ENCODE measurements around the gene ZFAND3.
"Not testable (repeated sequence)": the region's sequence is repeated elsewhere in the genome, so short reads cannot be mapped to it uniquely, and the experiment has no call there.

ZFAND3 gene

GRCh38 chr6:38119516-38119915, 300.0 kb downstream of the ZFAND3 start:
- no peak for TF ChIP-seq CTCF (IDR thresholded peaks at IDR 0.05; ENCODE audit: low read length)
- H3K4me2 ChIP-seq (ENCODE audit: low read depth, low read length), result no peak overlapping the region

GRCh38 chr6:38124224-38124926, 304.8 kb downstream of the ZFAND3 start:
- H3K79me2 ChIP-seq (ENCODE audit: low read length); H3K9me3 ChIP-seq (replicated peaks; ENCODE audit: insufficient read depth, low read length); H3K4me2 ChIP-seq (ENCODE audit: low read depth, low read length); H3K4me1 ChIP-seq (ENCODE audit: low read length); H3K9ac ChIP-seq (ENCODE audit: low read length); H3K36me3 ChIP-seq (replicated peaks; ENCODE audit: insufficient read depth, low read length); H3K27ac ChIP-seq (ENCODE audit: low read length); H3K9me2 ChIP-seq (replicated peaks; ENCODE audit: insufficient read depth, low read length); H2AFZ ChIP-seq (ENCODE audit: low read length); H3K27me3 ChIP-seq (replicated peaks; ENCODE audit: insufficient read depth, low read length); H3K4me3 ChIP-seq (ENCODE audit: low read length); DNase-seq; H4K20me1 ChIP-seq (ENCODE audit: insufficient read depth, low read length); H3F3A ChIP-seq (ENCODE audit: insufficient read depth, low read length): not testable (repeated sequence)

More at GRCh38 chr6:38119516-38119915, 300.0 kb downstream of the ZFAND3 start:
- Histone ChIP-seq H3K9me3 (replicated peaks; ENCODE audit: insufficient read depth, low read length) (no peaks in the 10 kb centered on the region), H4K20me1 (ENCODE audit: insufficient read depth, low read length) (no peaks in the 10 kb centered on the region), H3K9ac (ENCODE audit: low read length) (no peak overlapping the region), H3K27me3 (replicated peaks; ENCODE audit: insufficient read depth, low read length) (no peaks in the 10 kb centered on the region), H3K79me2 (ENCODE audit: low read length) (no peaks in the 10 kb centered on the region), H3K27ac (ENCODE audit: low read length) (no peak overlapping the region), H2AFZ (ENCODE audit: low read length) (no peak overlapping the region), H3K9me2 (replicated peaks; ENCODE audit: insufficient read depth, low read length) (no peaks in the 10 kb centered on the region), H3K4me3 (ENCODE audit: low read length) (no peak overlapping the region), H3K4me1 (ENCODE audit: low read length) (no peaks in the 10 kb centered on the region), H3K36me3 (replicated peaks; ENCODE audit: insufficient read depth, low read length) (no peaks in the 10 kb centered on the region), H3F3A (ENCODE audit: insufficient read depth, low read length) (no peaks in the 10 kb centered on the region)
- DNase-seq, result no peak

- H3K4me1 ChIP-seq (ENCODE audit: low read length), result no peaks in the 10 kb centered on the region
- H3F3A ChIP-seq (ENCODE audit: insufficient read depth, low read length), result no peaks in the 10 kb centered on the region
- H3K4me2 ChIP-seq (ENCODE audit: low read depth, low read length), result no peak overlapping the region
- H3K9me2 ChIP-seq (replicated peaks; ENCODE audit: insufficient read depth, low read length), result no peaks in the 10 kb centered on the region
- H3K9me3 ChIP-seq (replicated peaks; ENCODE audit: insufficient read depth, low read length), result no peaks in the 10 kb centered on the region
- TF ChIP-seq CTCF (IDR thresholded peaks at IDR 0.05; ENCODE audit: low read length) (no peak), EZH2 (optimal IDR thresholded peaks at IDR 0.05; ENCODE audit: low read depth, low read length) (no peak), EZH2phosphoT487 (IDR thresholded peaks at IDR 0.05; ENCODE audit: low read length) (no peak)
- H3K9ac ChIP-seq (ENCODE audit: low read length), result no peak overlapping the region
- H3K4me3 ChIP-seq (ENCODE audit: low read length), result no peak overlapping the region
- no peak overlapping the region for H3K27ac ChIP-seq (ENCODE audit: low read length)
- no peak for DNase-seq
- H4K20me1 ChIP-seq (ENCODE audit: insufficient read depth, low read length), result no peaks in the 10 kb centered on the region
- no peaks in the 10 kb centered on the region for H3K36me3 ChIP-seq (replicated peaks; ENCODE audit: insufficient read depth, low read length)
- H2AFZ ChIP-seq (ENCODE audit: low read length), result no peak overlapping the region
- no peaks in the 10 kb centered on the region for H3K27me3 ChIP-seq (replicated peaks; ENCODE audit: insufficient read depth, low read length)
- H3K79me2 ChIP-seq (ENCODE audit: low read length), result no peaks in the 10 kb centered on the region
Observed at GRCh38 chr6:38127284-38127683, 307.8 kb downstream of the ZFAND3 start.

GRCh38 chr6:38131527-38131965, 312.0 kb downstream of the ZFAND3 start:
- H3K27me3 ChIP-seq (replicated peaks; ENCODE audit: insufficient read depth, low read length), result no peaks in the 10 kb centered on the region
- DNase-seq, result no peak
- no peaks in the 10 kb centered on the region for H3K9me2 ChIP-seq (replicated peaks; ENCODE audit: insufficient read depth, low read length)
- no peak overlapping the region for H3K4me3 ChIP-seq (ENCODE audit: low read length)
- no peaks in the 10 kb centered on the region for H3K36me3 ChIP-seq (replicated peaks; ENCODE audit: insufficient read depth, low read length)
- no peaks in the 10 kb centered on the region for H3F3A ChIP-seq (ENCODE audit: insufficient read depth, low read length)
- H4K20me1 ChIP-seq (ENCODE audit: insufficient read depth, low read length), result no peaks in the 10 kb centered on the region
- no peak overlapping the region for H3K9ac ChIP-seq (ENCODE audit: low read length)
- H2AFZ ChIP-seq (ENCODE audit: low read length), result no peak overlapping the region
- H3K4me1 ChIP-seq (ENCODE audit: low read length), result 0 out of 2 replicates have a peak, but pooled peaks cover 5% of the 10 kb centered on the region
- no peak for TF ChIP-seq CTCF (IDR thresholded peaks at IDR 0.05; ENCODE audit: low read length)
- no peak for TF ChIP-seq EZH2phosphoT487 (IDR thresholded peaks at IDR 0.05; ENCODE audit: low read length)
- no peak for TF ChIP-seq EZH2 (optimal IDR thresholded peaks at IDR 0.05; ENCODE audit: low read depth, low read length)
- no peaks in the 10 kb centered on the region; the same call in 1 of the 2 replicates for H3K79me2 ChIP-seq (ENCODE audit: low read length)
- no peaks in the 10 kb centered on the region for H3K9me3 ChIP-seq (replicated peaks; ENCODE audit: insufficient read depth, low read length)
- no peak overlapping the region for H3K27ac ChIP-seq (ENCODE audit: low read length)
- H3K4me2 ChIP-seq (ENCODE audit: low read depth, low read length), result no peak overlapping the region
